Activated CD8-positive, alpha-beta memory T cell treated with anti-CD3 and anti-CD28 coated beads for 36 hours (primary cell): Measurements from ENCODE around the gene COL1A1. TPM values are rescaled to one million over a fixed set of nuclear protein-coding genes. Genes with fewer than 3 reads are reported as not detected.

Source experiments
- CTCF ChIA-PET: fragments of 350-600 bp; sonication (Branson Sonifier 250); formaldehyde crosslinking; loops from one replicate; lab custom pipeline; 2021; ENCODE audit warnings: antibody characterized with exemption; lab: Charles Lee
- POLR2A ChIA-PET: fragments of 350-600 bp; sonication (Branson Sonifier 250); formaldehyde crosslinking; loops from one replicate; lab custom pipeline; 2021; ENCODE audit warnings: antibody characterized with exemption; lab: Charles Lee
- total RNA-seq, 2 experiments: library from RNA; stranded (reverse); gene quantifications; one replicate each; pipeline ENCODE4 v1.2.3, GENCODE V29; 2021

The COL1A1 gene
- total RNA-seq, 2 experiments from 2014 or later, result 0.65 to 1.0 TPM

DNA sequence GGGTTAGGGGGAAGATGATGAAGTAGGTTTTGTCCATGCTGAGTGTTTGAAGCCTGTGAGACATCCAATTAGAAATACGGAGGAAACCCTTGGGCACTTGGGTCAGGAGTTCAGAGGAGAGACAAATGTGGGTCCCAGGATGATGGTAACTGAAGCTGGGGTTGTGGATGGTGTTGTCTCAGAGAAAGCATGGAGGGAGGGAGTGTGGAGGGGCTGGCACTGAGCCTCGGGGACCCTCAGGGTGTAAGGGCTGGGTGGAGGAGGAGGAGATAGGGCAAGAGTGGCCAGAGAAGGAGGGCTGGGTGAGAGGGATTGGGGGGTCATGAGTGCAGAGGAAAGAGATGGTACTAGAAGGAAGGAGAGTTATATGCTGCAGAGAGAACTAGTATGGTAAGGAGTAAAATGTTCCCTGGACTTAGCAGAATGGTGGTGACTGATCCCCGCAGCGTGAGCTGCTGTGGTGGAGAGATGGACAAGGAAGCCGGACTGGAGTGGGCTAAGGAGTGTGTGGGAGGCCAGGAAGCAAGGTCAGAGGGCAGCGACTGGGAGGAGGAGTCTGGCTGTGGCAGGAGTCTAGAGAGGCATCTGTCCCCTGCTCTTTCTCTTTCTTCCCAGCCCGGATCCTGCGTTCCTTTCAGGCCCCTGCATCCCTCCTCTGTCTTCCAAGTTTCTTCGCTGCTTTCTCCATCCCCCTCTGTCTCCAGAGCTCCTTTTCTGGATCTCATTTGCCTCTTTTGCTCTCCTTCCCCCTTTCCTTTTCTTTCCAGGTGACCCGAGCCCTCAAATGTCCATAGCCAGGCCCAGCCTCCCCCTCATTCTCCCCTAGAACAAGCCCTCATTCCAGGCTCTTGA lies 3.9 kb upstream of the COL1A1 start:
- CTCF ChIA-PET, result interaction anchor here (2.1 kb wide), 1 partner anchor 92 kb away, joined by 11 read pairs; no protein-coding TSS in a partner anchor
- POLR2A ChIA-PET, result no interaction called here

DNA sequence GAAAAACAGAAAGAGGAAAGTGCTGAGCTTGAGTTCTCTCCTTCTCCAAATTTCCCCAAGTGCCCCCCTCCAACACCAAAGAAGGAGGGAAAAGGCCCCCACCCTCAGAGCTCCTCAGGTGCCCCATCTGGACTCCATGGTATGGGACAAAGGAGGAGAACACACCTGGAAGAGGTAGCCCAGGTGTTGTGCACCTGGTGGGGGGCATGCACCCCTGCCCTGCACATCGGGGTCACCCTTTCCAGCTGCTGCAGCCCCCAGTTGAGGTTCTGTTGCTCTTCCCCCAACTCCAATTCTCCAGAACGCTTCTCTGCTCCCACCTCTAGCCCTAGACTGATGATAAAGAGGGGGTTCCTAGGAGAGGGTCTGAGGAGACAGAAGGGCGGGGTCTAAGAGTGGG lies 3.0 kb upstream of the COL1A1 start:
- CTCF ChIA-PET, result interaction anchor here (2.1 to 5.0 kb wide), 2 partner anchors 87 to 93 kb away, joined by 11 to 59 read pairs; no protein-coding TSS in a partner anchor
- POLR2A ChIA-PET, result no interaction called here

DNA sequence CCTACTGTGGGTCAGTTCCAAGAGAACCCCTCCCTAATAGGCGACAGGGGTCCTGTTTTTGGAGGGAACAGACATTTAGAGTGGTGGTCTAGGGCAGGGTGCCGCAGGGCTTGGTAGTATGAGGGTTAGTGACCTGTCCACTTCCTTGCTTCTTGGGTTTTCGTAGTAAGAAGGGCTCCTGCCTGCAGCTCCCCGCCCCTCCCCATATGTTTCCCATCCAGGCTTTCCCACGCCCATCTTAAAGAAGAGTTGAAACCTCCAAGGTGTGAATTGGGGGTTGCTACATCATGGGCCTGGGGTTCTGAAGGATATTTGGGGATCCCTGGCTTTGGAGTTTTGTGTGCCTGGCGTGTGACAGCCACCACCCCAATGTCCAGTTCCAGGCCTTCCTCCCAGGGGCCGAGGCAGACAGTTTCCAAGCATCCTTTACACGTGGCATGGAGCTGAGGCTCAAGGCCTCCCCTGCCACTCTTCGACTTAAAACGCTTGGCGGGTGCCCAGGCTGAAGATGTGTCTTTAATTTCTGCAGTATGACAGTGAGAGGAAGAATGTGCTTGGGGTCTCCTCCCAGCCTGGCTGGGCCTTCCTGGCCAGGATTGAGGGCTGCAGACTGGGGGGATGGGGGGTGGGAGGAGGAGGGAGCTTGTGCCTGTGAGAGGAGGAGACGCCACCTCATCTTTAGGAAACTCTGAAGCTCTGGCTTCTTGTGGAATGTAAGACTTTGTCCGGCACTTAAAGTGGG lies 2.3 kb upstream of the COL1A1 start:
- POLR2A ChIA-PET, result no interaction called here
- CTCF ChIA-PET, result interaction anchor here (2.1 to 5.0 kb wide), 3 partner anchors 66 to 94 kb away, joined by 11 to 71 read pairs (median 59); no protein-coding TSS in a partner anchor

DNA sequence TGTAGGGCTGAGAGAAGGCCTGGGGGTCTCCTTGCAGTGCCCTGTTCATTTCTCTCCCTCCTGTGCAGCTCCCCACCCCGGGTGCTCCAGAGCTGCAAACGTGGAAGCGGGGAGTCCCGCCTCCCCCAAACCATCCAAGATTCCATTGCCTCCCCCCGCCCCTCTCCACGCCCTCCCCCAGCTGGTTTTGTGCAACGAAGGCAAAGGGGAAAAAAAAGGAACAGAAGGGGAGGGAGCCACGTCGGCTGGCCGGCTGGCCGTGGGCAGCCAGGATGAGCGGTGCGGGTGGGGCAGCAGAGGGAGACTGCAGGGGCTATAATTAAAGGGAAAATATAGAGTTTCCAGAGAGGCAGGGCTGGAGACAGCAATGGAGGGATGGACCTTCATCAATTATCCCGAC lies 1.7 kb upstream of the COL1A1 start:
- ChIA-PET POLR2A (no interaction called here), CTCF (interaction anchor here (1.4 to 5.0 kb wide), 4 partner anchors 67 to 109 kb away, joined by 5 to 74 read pairs (median 65); no protein-coding TSS in a partner anchor)

DNA sequence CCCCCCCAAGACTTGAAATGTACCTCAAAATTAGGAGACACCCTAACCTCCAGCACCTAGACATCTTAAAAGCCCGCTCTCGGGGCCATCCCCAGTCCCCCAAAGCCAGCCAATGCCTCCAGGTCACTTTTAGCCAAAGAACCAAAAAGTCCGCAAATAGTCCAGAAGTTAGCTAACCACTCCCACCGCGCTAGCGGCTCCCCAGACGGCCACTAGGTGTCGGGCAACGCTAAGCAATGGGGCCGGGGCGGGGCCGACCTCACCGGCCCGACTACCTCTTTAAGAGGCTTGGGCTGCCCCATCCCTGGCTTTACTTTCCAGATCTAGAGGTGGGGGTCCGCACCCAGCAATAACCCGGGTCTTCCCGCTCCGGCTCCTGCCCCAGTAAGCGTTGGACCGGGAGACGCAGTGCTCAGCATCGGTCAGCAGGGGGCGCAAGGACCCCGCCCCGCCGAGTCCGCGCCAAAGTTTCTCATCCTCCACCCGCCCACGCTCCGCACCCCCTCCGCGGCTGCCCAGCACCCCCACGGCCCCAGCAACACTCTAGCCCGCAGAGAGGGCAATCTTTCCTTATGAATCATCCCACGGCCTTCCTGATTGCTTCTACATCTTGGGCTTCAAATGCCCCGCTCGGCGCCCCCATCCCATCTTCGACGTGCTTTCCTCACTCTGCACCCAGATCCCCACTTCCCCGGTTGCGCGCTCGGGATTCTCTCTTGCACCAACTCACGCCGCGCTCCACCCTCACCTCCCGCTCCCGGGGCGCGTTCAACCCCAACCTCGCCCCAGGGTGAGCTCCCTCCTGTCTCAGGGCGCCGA lies 765 bp downstream of the COL1A1 start:
- POLR2A ChIA-PET, result interaction anchor here (0.6 kb wide), 1 partner anchor 81 kb away, joined by 3 read pairs; no protein-coding TSS in a partner anchor
- CTCF ChIA-PET, result interaction anchor here (0.6 to 5.0 kb wide), 49 partner anchors 9 to 197 kb away, joined by 3 to 74 read pairs (median 4); partner anchors contain the start of genes LRRC59 and TMEM92

DNA sequence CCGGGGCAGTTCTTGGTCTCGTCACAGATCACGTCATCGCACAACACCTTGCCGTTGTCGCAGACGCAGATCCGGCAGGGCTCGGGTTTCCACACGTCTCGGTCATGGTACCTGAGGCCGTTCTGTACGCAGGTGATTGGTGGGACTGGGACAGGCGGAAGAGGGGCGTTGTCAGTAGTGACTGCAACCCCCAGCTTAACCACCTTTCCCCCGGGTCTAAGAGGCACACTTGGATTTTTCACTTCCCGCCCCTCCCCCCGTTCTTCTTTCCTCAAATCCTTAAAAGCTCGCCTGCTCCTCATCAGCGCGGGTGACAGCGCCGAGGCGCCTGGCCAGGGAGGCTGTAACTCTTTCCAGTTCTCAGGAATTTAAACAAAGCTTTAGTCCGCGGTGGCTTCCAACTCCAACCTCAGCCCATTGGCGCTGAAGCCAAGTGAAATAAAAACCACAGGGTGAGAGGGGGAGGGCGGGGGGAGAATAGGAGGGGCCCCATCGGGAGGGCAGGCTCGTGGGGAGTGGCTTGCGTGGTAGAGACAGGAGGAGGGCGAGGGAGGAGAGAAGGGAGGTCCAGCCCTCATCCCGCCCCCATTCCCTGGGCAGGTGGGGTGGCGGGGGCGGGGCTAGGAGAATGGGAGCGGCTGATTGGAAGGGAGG lies 1.5 kb downstream of the COL1A1 start:
- POLR2A ChIA-PET, result interaction anchor here (0.6 kb wide), 1 partner anchor 80 kb away, joined by 3 read pairs; no protein-coding TSS in a partner anchor
- CTCF ChIA-PET, result interaction anchor here (0.6 to 5.0 kb wide), 37 partner anchors 8 to 198 kb away, joined by 3 to 74 read pairs (median 5); partner anchors contain the start of genes LRRC59 and TMEM92

DNA sequence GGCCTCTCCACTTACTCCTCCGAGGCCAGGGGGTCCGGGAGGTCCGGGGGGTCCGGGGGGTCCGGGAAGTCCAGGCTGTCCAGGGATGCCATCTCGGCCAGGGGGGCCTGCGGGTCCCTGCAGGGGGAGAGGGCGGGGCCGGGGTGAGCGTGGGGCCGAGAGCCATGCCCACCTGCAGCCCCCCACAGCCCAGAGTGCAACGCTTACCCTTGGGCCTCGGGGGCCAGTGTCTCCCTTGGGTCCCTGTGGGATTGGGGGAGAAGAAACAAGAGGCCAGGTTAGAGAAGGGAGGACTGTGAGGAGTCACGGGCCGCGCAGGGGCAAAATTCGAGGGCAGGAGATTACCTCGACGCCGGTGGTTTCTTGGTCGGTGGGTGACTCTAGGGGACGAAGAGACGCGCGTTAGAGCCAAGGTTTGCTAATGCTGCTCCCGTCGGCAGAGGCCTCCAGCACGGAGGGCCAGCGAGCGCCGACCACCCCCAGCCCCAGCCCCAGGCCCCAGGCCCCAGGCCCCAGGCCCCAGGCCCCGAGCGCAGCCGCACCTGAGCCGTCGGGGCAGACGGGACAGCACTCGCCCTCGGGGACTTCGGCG lies 2.1 kb downstream of the COL1A1 start:
- POLR2A ChIA-PET, result no interaction called here
- CTCF ChIA-PET, result interaction anchor here (1.0 to 5.0 kb wide), 12 partner anchors 10 to 140 kb away, joined by 5 to 74 read pairs (median 10); partner anchors contain the start of gene TMEM92

DNA sequence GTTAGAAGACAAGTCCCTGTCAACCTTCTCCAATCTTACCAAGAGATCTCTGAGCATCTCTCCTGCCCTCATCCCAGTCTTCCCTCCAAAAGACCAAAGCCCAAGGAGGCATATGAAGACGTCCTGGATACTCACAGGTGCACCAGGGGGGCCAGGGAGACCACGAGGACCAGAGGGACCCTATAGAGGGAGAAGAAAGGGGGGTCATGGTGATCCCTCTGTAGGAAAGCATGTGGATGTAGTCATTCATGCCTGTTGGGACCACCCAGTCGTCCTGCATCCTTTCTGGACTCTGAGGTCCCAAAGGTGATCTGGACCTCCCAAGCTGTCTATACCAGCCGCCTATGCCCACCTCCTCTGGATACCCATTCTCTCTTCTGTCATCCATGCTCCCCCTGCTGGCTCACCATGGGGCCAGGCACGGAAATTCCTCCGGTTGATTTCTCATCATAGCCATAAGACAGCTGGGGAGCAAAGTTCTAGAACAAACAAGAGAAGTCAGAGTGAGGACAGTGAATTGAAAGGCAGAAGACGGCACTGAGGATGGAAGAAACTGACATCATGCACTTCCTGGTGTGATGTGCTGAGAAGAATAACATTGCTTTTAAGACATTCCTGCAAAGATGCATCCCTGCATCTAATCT lies 3.3 kb downstream of the COL1A1 start:
- POLR2A ChIA-PET, result no interaction called here
- CTCF ChIA-PET, result interaction anchor here (1.1 to 2.0 kb wide), 7 partner anchors 11 to 99 kb away, joined by 3 to 12 read pairs (median 4); no protein-coding TSS in a partner anchor

DNA sequence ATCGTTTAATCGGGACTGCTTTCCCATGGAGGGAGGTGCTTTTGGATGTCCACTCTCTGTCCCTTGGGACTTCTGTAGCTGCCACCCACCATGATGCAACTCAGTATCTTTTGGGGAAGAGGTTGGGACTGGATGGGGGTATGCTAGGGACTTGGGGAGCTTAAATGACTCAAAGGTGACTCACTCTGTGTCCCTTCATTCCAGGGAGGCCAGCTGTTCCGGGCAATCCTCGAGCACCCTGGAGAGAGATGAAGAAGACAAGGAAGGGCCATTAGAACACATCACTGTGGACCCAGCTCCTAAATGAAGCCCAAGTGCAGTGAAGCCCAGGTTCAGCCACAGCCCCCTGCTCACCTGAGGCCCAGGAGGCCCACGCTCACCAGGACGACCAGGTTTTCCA lies 4.6 kb downstream of the COL1A1 start:
- POLR2A ChIA-PET, result no interaction called here
- CTCF ChIA-PET, result interaction anchor here (0.7 to 2.0 kb wide), 7 partner anchors 18 to 96 kb away, joined by 3 to 5 read pairs (median 3); no protein-coding TSS in a partner anchor

DNA sequence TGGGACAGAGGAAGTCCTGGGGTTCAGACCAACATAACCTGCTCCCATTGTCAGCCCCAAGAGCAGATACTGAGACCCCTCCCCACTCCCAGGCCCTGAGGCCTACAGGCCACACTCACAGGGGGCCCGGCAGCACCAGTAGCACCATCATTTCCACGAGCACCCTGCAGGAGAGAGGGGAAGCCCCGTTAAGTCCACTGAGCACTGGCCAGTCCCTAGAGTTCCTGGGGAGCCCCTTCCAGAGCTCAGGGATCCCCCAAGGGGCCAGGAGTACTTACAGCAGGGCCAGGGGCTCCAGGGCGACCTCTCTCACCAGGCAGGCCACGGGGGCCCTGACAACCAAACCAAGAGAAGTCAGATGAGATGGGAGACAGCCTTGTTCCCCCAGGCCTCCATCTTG lies 5.4 kb downstream of the COL1A1 start:
- ChIA-PET CTCF (interaction anchor here (0.7 to 2.0 kb wide), 6 partner anchors 18 to 96 kb away, joined by 3 to 5 read pairs (median 4); partner anchors contain the start of gene TMEM92), POLR2A (no interaction called here)

DNA sequence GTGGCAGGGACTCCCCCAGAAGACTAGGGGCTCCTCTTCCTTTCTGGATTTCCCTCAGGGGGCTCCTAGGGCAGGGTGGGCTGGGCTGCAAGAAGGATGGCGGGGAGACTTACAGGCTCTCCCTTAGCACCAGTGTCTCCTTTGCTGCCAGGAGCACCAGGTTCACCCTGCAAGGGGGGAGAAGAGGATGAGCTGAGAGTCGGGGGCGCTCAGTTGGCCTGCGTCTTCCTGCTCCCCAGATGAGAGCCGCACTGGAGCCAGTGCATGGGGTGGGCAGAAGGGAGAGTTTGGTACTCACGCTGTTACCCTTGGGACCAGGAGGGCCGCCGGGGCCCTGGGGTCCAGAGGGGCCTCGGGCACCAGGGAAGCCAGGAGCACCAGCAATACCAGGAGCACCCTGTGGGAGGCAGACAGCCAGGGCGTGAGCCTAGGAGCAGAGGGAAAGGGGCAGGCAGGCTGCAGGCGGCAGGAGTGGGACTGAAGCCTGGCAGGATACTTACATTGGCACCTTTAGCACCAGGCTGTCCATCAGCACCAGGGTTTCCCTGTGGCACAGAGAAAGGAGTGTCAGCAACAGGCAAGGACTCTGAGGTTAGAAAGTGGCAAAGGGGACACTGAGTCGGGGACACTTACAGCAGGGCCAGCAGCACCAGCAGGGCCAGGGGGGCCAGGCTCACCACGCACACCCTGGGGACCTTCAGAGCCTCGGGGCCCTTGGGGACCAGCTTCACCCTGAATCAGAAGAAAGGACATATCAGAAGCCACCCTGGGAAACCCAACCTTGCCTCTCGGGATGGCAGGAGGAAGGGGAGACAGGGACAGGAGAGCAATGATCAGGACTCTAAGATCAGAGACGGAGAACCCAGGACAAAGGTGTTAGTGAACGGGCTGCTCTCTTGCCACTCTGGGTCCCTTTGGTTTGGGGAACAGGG lies 6.2 kb downstream of the COL1A1 start:
- ChIA-PET CTCF (interaction anchor here (1.0 kb wide), 1 partner anchor 79 kb away, joined by 4 read pairs; the partner anchor contains the start of gene TMEM92), POLR2A (no interaction called here)

DNA sequence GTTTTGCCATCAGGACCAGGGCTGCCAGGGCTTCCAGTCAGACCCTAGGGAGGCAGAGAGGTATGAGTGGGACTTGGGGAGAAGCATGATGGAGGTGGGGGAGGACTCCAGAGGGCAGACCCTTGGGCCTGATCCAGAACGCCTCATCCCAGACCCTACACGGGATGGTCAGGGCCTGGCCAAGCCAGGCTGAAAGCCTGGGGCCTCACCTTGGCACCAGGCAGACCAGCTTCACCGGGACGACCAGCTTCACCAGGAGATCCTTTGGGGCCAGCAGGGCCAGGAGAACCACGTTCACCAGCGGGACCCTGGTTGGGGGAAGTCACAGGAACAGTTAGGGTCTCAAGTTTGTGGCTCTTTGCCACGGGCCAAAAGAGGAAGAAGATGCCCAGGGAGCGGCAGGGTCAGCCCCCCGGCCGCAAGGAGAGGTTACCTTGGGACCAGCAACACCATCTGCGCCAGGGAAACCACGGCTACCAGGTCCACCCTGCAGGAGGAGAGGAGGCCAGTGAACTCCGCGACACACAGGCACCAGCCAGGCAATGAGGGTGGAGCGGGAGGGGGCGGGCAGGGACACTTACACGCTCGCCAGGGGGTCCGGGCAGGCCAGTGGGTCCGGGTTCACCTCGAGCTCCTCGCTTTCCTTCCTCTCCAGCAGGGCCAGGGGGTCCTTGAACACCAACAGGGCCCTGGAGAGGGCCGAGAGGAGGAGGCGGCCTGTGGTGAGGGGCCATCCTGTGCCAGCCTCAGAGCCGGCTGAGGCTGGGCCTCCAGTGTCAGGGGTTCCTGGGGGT lies 7.1 kb downstream of the COL1A1 start:
- ChIA-PET POLR2A (no interaction called here), CTCF (no interaction called here)

DNA sequence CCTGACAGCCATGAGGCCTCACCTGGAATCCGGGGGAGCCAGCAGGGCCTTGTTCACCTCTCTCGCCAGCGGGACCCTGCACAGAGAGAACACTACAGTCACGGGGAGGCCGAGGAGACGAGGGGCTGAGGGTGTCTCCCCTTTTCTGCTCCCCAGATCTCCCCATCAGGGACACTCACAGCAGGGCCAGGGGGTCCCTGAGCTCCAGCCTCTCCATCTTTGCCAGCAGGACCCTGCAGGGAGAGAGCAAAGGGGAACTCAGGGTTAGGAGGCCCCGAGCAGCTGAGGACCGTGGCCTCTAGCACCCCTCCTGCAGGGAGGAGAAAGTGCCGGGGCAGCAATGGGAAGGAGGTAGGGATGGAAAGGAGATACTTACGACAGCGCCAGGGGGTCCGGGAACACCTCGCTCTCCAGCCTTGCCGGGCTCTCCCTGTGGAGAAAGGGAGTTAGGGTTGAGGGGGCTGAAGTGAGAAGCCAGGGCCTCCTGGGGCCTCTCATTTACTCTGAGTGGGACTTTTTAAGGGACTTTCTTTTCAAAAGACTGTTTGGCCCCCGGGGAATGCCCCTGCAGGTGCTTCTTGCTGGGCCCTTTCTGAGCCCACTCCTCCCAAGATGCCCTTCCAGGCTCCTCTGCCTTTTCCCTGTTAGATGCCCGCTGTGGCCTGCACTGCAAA lies 8.7 kb downstream of the COL1A1 start:
- ChIA-PET POLR2A (no interaction called here), CTCF (no interaction called here)

DNA sequence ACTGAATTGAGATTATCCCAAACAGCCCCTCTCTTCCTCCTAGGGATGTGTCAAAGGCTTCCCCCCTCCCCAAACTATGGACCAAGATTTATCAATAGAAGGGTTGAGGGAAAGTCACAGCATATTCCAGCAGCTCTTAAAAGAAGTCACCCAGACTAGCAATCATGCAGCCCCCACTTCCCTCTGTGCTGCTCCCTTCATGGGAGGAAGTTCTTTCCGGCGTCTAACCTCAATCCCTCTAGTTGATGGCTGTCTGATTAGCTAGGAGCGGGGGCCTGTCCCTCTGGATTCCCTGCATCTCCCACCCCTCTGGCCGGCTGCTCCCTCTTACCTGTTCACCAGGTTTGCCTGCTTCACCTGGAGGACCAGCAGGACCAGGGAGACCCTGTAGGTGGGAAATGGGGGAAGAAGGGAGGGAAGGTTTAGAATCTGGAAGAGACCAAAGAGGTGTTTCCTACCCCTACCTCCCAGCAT lies 9.2 kb downstream of the COL1A1 start:
- ChIA-PET CTCF (interaction anchor here (1.1 kb wide), 1 partner anchor 9 kb away, joined by 4 read pairs; the partner anchor contains the start of gene COL1A1), POLR2A (no interaction called here)
